ENCODE data around the gene ZNF518B. TPM values are rescaled to one million over a fixed set of nuclear protein-coding genes. Genes with fewer than 3 reads are reported as not detected.
A peak's percentile ranks its signal among the peaks of the same experiment; 100 is the strongest.

Gene ZNF518B
- total RNA-seq, 1 experiment from 2014 or later: 76.6 TPM

DNA sequence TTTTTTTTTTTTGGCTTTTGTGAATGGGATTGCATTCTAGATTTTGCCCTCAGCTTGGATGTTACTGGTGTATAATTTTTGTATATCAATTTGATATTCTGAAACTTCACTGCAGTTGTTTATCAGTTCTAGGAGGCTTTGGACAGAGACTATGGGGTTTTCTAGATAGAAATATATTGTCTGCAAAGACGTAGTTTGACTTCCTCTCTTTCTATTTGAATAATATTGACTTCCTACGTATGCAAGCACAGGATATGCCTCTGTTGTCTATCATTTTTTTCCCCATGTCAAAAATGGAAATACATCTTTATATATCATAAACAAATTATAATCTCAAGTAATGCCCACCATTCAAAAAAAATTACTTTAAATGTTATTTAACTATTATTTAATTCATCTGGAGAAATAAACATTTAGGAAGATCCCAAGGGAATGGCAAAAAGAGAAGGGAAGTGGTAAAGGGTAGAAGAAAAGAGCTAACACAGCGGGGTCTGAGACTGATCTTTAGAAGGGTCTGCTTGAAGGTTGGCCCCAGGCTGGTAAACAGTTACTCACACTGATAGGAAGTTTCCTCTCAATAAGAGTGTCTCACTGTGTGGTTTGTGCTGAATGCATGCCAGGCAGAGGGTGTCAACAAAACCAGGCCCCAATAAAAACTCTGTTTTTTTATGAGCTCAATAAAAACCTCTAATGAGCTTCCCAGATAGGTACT, 35.7 kb downstream of the ZNF518B start:
- no peaks in the 10 kb centered on the region for H3K9me2 ChIP-seq (replicated peaks; ENCODE audit: insufficient read depth, low read length)
- DNase-seq: no peak
- H4K20me1 ChIP-seq (ENCODE audit: insufficient read depth, low read depth, low read length): no peaks in the 10 kb centered on the region
- no peaks in the 10 kb centered on the region for H3K4me1 ChIP-seq (ENCODE audit: low read length)
- no peaks in the 10 kb centered on the region for H3K9me3 ChIP-seq (ENCODE audit: low read length)
- H2AFZ ChIP-seq (ENCODE audit: low read length): no peak overlapping the region
- H3K36me3 ChIP-seq (ENCODE audit: insufficient read depth, low read length): no peaks in the 10 kb centered on the region
- no peak overlapping the region for H3K4me2 ChIP-seq (ENCODE audit: low read depth, low read length, poor library complexity, severe bottlenecking)
- H3K27ac ChIP-seq (ENCODE audit: low read length): no peak overlapping the region
- H3K27me3 ChIP-seq (ENCODE audit: low read length): no peaks in the 10 kb centered on the region
- no peak overlapping the region for H3K9ac ChIP-seq (ENCODE audit: low read length)
- H3K4me3 ChIP-seq (ENCODE audit: low read length): no peak overlapping the region
- no peaks in the 10 kb centered on the region for H3K79me2 ChIP-seq (ENCODE audit: low read length)

DNA sequence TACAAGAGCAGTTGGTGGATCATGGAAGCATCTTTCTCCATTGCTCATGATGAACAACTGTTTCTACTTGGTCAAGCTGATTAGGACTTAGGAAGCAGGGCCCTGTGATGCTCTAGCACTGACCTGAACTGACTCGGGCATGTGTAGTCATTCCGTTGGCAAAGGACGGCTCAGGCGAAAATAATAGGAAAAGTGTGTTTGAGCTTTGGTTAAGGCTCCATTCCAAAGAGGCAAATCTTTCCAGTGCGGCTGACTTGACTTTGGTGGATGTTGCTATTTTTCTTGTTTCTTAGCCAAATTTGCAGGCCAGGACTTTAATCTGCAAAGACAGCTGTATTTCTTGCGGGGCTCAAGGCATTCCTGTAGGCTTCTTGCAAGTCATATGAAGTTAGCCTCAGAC, 39.5 kb downstream of the ZNF518B start:
- Histone ChIP-seq H3K9me2 (replicated peaks; ENCODE audit: insufficient read depth, low read length) (no peaks in the 10 kb centered on the region), H3K9ac (ENCODE audit: low read length) (no peak overlapping the region), H2AFZ (ENCODE audit: low read length) (no peak overlapping the region), H3K4me3 (ENCODE audit: low read length) (no peak overlapping the region), H4K20me1 (ENCODE audit: insufficient read depth, low read depth, low read length) (no peaks in the 10 kb centered on the region), H3K27me3 (ENCODE audit: low read length) (no peaks in the 10 kb centered on the region), H3K27ac (ENCODE audit: low read length) (no peak overlapping the region), H3K4me2 (ENCODE audit: low read depth, low read length, poor library complexity, severe bottlenecking) (no peak overlapping the region), H3K79me2 (ENCODE audit: low read length) (no peaks in the 10 kb centered on the region), H3K36me3 (ENCODE audit: insufficient read depth, low read length) (no peaks in the 10 kb centered on the region), H3K4me1 (ENCODE audit: low read length) (peaks cover 14% of the 10 kb centered on the region), H3K9me3 (ENCODE audit: low read length) (no peaks in the 10 kb centered on the region)
- no peak for DNase-seq

DNA sequence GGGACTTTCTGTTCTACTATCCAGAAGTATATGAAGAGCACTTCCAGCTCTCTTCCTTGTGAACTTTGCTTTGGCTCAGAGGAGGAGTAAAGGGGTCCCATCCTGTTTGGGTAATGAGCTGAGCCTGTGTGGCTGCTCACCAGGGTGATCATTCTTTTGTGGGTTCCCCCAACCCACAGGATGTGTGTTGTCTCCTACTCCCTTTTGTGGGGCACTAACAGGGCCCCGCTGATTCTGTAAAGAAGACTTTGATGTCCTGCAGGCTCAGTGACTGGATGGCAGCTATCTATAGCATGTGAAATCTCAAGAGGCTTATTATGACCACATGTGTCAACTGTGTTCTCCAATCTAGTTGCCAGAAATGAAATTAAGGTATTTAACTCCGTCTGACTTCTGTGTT, 40.8 kb downstream of the ZNF518B start:
- peaks cover 15% of the 10 kb centered on the region for H3K4me1 ChIP-seq (ENCODE audit: low read length)
- H3K36me3 ChIP-seq (ENCODE audit: insufficient read depth, low read length): no peaks in the 10 kb centered on the region
- no peak for DNase-seq
- no peaks in the 10 kb centered on the region for H3K9me2 ChIP-seq (replicated peaks; ENCODE audit: insufficient read depth, low read length)
- H3K9me3 ChIP-seq (ENCODE audit: low read length): no peaks in the 10 kb centered on the region
- no peaks in the 10 kb centered on the region for H4K20me1 ChIP-seq (ENCODE audit: insufficient read depth, low read depth, low read length)
- H3K79me2 ChIP-seq (ENCODE audit: low read length): no peaks in the 10 kb centered on the region
- H2AFZ ChIP-seq (ENCODE audit: low read length): no peak overlapping the region
- H3K4me2 ChIP-seq (ENCODE audit: low read depth, low read length, poor library complexity, severe bottlenecking): no peak overlapping the region
- H3K27ac ChIP-seq (ENCODE audit: low read length): no peak overlapping the region
- H3K9ac ChIP-seq (ENCODE audit: low read length): no peak overlapping the region
- no peak overlapping the region for H3K4me3 ChIP-seq (ENCODE audit: low read length)
- no peaks in the 10 kb centered on the region for H3K27me3 ChIP-seq (ENCODE audit: low read length)

DNA sequence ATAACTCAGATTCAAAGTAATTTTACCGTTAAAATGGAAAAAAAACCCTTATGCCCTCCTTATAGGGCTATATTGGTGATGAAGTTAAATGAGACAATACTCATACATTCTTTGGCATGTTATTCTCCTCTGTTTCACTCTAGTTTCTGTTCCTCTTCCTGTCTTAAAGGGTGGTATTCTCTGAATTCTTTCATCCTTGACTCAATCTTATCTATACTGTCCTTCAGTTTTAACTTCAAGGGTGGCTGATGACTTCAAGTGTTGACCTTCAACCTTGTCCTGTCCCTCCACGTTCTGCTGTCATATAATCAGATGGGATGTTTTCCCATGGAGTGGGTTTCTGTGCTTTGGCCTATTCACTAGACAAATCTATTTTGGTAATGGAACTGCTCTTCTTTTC, 44.0 kb downstream of the ZNF518B start:
- no peak overlapping the region for H3K9ac ChIP-seq (ENCODE audit: low read length)
- H3K27me3 ChIP-seq (ENCODE audit: low read length): no peaks in the 10 kb centered on the region
- no peak overlapping the region for H3K4me3 ChIP-seq (ENCODE audit: low read length)
- peak; percentile 52 for DNase-seq
- no peaks in the 10 kb centered on the region for H3K36me3 ChIP-seq (ENCODE audit: insufficient read depth, low read length)
- H3K9me3 ChIP-seq (ENCODE audit: low read length): no peaks in the 10 kb centered on the region
- H2AFZ ChIP-seq (ENCODE audit: low read length): no peak overlapping the region
- H3K4me1 ChIP-seq (ENCODE audit: low read length): peaks cover 15% of the 10 kb centered on the region
- no peaks in the 10 kb centered on the region for H3K79me2 ChIP-seq (ENCODE audit: low read length)
- no peak overlapping the region for H3K27ac ChIP-seq (ENCODE audit: low read length)
- H3K9me2 ChIP-seq (replicated peaks; ENCODE audit: insufficient read depth, low read length): no peaks in the 10 kb centered on the region
- no peaks in the 10 kb centered on the region for H4K20me1 ChIP-seq (ENCODE audit: insufficient read depth, low read depth, low read length)
- H3K4me2 ChIP-seq (ENCODE audit: low read depth, low read length, poor library complexity, severe bottlenecking): no peak overlapping the region

DNA sequence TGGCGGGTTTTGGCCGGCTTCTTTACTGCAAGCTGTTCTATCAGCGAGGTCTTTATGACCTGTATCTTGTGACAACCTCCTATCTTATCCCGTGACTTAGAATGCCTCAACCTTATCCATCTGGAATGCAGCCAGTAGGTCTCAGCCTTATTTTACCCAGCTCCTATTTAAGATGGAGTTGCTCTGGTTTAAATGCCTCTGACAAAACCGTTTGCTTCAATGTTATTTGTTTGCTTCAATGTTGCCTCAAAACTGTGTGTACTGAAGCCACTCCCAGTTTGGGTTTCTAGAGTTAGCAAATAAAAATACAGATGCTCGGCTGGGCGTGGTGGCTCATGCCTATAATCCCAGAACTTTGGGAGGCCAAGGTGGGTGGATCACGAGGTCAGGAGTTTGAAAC, 51.6 kb downstream of the ZNF518B start:
- Histone ChIP-seq H3K27me3 (ENCODE audit: low read length) (no peaks in the 10 kb centered on the region), H2AFZ (ENCODE audit: low read length) (no peak overlapping the region), H3K27ac (ENCODE audit: low read length) (no peak overlapping the region), H3K36me3 (ENCODE audit: insufficient read depth, low read length) (no peaks in the 10 kb centered on the region), H3K4me3 (ENCODE audit: low read length) (no peak overlapping the region), H3K4me2 (ENCODE audit: low read depth, low read length, poor library complexity, severe bottlenecking) (no peak overlapping the region), H4K20me1 (ENCODE audit: insufficient read depth, low read depth, low read length) (no peaks in the 10 kb centered on the region), H3K9ac (ENCODE audit: low read length) (no peak overlapping the region), H3K4me1 (ENCODE audit: low read length) (no peaks in the 10 kb centered on the region), H3K9me2 (replicated peaks; ENCODE audit: insufficient read depth, low read length) (no peaks in the 10 kb centered on the region), H3K9me3 (ENCODE audit: low read length) (no peaks in the 10 kb centered on the region), H3K79me2 (ENCODE audit: low read length) (no peaks in the 10 kb centered on the region)
- no peak for DNase-seq

DNA sequence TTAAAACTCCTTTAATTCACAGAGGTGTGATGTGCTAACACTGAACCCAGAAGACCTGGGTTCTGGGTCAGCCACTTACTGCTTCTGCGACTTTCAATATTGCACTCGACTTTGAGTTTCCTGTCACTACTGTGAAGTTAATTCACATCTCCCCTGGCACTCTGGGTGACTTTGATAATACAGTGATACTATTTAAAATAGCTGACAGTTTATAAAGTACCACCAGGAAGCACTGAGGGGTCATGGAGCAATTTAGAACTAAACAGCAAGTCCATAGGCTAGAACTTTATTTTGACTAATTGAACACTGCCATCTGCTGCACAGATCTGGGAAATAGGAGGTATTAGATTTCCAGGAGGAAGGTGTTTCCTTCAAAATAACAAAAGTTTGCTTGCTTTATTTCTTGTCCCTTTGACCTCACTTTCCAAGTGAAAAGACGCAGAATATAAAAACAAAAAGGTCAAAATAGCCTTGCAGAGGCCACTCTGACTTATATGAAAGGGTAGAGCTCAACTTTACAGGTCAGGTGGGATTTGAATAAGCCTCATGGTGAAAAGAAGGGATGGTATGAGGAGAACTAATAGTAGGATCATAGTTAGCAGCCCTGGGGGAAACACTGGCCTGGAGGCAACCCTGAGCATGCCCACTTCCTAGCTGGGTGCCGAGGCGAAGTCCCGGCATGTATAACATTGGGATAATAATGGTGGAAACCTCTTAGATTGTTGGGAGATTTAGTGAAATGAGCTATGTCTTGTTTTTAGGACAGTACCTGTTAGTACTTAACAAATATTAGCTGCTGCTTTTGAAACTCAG, 53.4 kb downstream of the ZNF518B start:
- no peak overlapping the region for H2AFZ ChIP-seq (ENCODE audit: low read length)
- no peaks in the 10 kb centered on the region for H3K36me3 ChIP-seq (ENCODE audit: insufficient read depth, low read length)
- no peak overlapping the region for H3K4me3 ChIP-seq (ENCODE audit: low read length)
- H3K27ac ChIP-seq (ENCODE audit: low read length): no peak overlapping the region
- H4K20me1 ChIP-seq (ENCODE audit: insufficient read depth, low read depth, low read length): no peaks in the 10 kb centered on the region
- no peaks in the 10 kb centered on the region for H3K27me3 ChIP-seq (ENCODE audit: low read length)
- no peak overlapping the region for H3K9ac ChIP-seq (ENCODE audit: low read length)
- no peaks in the 10 kb centered on the region for H3K9me2 ChIP-seq (replicated peaks; ENCODE audit: insufficient read depth, low read length)
- H3K4me1 ChIP-seq (ENCODE audit: low read length): no peaks in the 10 kb centered on the region
- no peak overlapping the region for H3K4me2 ChIP-seq (ENCODE audit: low read depth, low read length, poor library complexity, severe bottlenecking)
- H3K9me3 ChIP-seq (ENCODE audit: low read length): no peaks in the 10 kb centered on the region
- no peaks in the 10 kb centered on the region for H3K79me2 ChIP-seq (ENCODE audit: low read length)
- DNase-seq: peak; percentile 66

DNA sequence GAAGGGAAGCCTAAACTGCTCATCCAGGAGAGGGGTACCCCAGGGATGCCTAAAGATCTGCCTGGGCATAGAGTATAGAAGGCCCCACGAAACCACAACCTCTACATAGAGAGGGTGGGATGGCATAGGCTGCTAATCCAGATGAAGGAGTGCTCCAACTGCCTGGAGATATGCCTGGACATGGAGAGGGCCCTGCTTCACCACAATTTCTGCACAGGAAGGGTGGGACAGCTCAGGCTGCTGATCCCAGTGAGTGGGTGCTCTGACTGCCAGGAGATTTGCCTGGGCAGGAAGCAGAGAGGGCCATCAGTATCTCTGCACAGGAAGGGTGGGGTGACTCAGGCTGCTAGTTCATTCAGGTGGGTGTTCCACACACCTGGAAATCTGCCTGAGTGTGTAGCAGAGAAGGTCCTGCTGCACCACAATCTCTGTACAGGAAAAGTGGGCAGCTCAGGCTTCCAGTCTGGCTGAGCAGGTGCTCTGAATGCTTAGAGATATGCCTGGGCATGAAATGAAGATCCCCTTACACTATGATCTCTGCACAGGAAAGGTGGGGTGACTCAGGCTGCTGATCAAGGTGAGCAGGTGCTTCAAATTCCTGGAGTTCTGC, 61.1 kb downstream of the ZNF518B start:
- no peaks in the 10 kb centered on the region for H3K9me3 ChIP-seq (ENCODE audit: low read length)

More for the DNA sequence above, 61.1 kb downstream of the ZNF518B start:
- Histone ChIP-seq H3K36me3 (ENCODE audit: insufficient read depth, low read length) (no peaks in the 10 kb centered on the region), H3K27me3 (ENCODE audit: low read length) (no peaks in the 10 kb centered on the region), H3K27ac (ENCODE audit: low read length) (no peak overlapping the region), H3K4me1 (ENCODE audit: low read length) (no peaks in the 10 kb centered on the region), H3K79me2 (ENCODE audit: low read length) (no peaks in the 10 kb centered on the region), H3K9me2 (replicated peaks; ENCODE audit: insufficient read depth, low read length) (no peaks in the 10 kb centered on the region), H4K20me1 (ENCODE audit: insufficient read depth, low read depth, low read length) (no peaks in the 10 kb centered on the region), H2AFZ (ENCODE audit: low read length) (no peak overlapping the region), H3K9ac (ENCODE audit: low read length) (no peak overlapping the region), H3K4me2 (ENCODE audit: low read depth, low read length, poor library complexity, severe bottlenecking) (no peak overlapping the region), H3K4me3 (ENCODE audit: low read length) (no peak overlapping the region)
- DNase-seq: no peak

Data from Karpas-422 (cell line).